Measurements from ENCODE around the gene WDR70. TPM values are rescaled to one million over a fixed set of nuclear protein-coding genes. Genes with fewer than 3 reads are reported as not detected.
"Not testable (repeated sequence)": the region's sequence is repeated elsewhere in the genome, so short reads cannot be mapped to it uniquely, and the experiment has no call there.

Gene WDR70
- total and polyA plus RNA-seq, 4 donors, result 4.0 to 17.7 (median 14.5) TPM

- TF ChIP-seq ATF3 (IDR thresholded peaks at IDR 0.05) (no peak), CTCF (IDR thresholded peaks at IDR 0.05; ENCODE audit: low read depth, low read length, missing input control) (no peak), HNF4A (conservative IDR thresholded peaks at IDR 0.05) (no peak), RAD21 (IDR thresholded peaks at IDR 0.05) (no peak), RXRA (IDR thresholded peaks at IDR 0.05) (no peak)
Measured at GRCh38 chr5:37477426-37477825, 98.3 kb downstream of the WDR70 start (continued).

GRCh38 chr5:37478121-37478894 is 99.2 kb downstream of the WDR70 start:
- TF ChIP-seq HNF4A (conservative IDR thresholded peaks at IDR 0.05) (no peak), SP1 (IDR thresholded peaks at IDR 0.05) (no peak), YY1 (IDR thresholded peaks at IDR 0.05) (no peak), EGR1 (IDR thresholded peaks at IDR 0.05; ENCODE audit: low read depth in 2 of 2) (no peak), JUND (IDR thresholded peaks at IDR 0.05) (no peak), MAX (IDR thresholded peaks at IDR 0.05) (no peak), ZBTB33 (IDR thresholded peaks at IDR 0.05) (no peak), RXRA (IDR thresholded peaks at IDR 0.05) (no peak), HNF4G (IDR thresholded peaks at IDR 0.05) (no peak), TAF1 (conservative IDR thresholded peaks at IDR 0.05) (no peak), GABPA (IDR thresholded peaks at IDR 0.05 in 1 of 2, conservative IDR thresholded peaks at IDR 0.05 in 1 of 2) (no peak)
- Histone ChIP-seq H3K36me3 (ENCODE audit: control insufficient read depth in 4 of 4, insufficient read depth in 3 of 4, low read depth in 1 of 4, low read length in 3 of 4) (peaks cover 0 to 11% (median 7%) of the 10 kb centered on the region in 4 donors), H3K27ac (ENCODE audit: low read depth in 1 of 2, low read length in 2 of 2) (no peak overlapping the region), H3K9ac (ENCODE audit: low read depth in 1 of 2, low read length in 2 of 2) (no peak overlapping the region), H3K4me3 (ENCODE audit: low read depth in 1 of 3, low read length in 3 of 3) (no peak overlapping the region), H3K4me1 (ENCODE audit: control insufficient read depth in 4 of 4, insufficient read depth in 4 of 4, low read length in 3 of 4) (no peaks in the 10 kb centered on the region), H3K27me3 (ENCODE audit: control insufficient read depth in 4 of 4, insufficient read depth in 4 of 4, low read length in 3 of 4) (no peaks in the 10 kb centered on the region), H3K9me3 (ENCODE audit: control insufficient read depth in 4 of 4, low read length in 3 of 4) (no peaks in the 10 kb centered on the region)
- DNase-seq (ENCODE audit: low spot score), result no peak
- 74% methylated on average over 4 of the region's 4 CpGs for WGBS

- H3K27me3 ChIP-seq (ENCODE audit: control insufficient read depth in 4 of 4, insufficient read depth in 4 of 4, low read length in 3 of 4); H3K4me3 ChIP-seq (ENCODE audit: low read depth in 1 of 3, low read length in 3 of 3); H3K9ac ChIP-seq (ENCODE audit: low read depth in 1 of 2, low read length in 2 of 2); DNase-seq (ENCODE audit: low spot score); H3K9me3 ChIP-seq (ENCODE audit: control insufficient read depth in 4 of 4, low read length in 3 of 4); H3K4me1 ChIP-seq (ENCODE audit: control insufficient read depth in 4 of 4, insufficient read depth in 4 of 4, low read length in 3 of 4); H3K27ac ChIP-seq (ENCODE audit: low read depth in 1 of 2, low read length in 2 of 2): not testable (repeated sequence)
- 96% methylated on average over 3 of the region's 3 CpGs for WGBS
- H3K36me3 ChIP-seq (ENCODE audit: control insufficient read depth in 4 of 4, insufficient read depth in 3 of 4, low read depth in 1 of 4, low read length in 3 of 4), result peaks cover 0 to 11% (median 6%) of the 10 kb centered on the region in 4 donors
Measured at GRCh38 chr5:37481395-37481794, 102.3 kb downstream of the WDR70 start.

Measured in liver (tissue), 9 donors.